Skeletal muscle satellite cell (primary cell): ENCODE data around the gene TMEM88.
A peak's percentile ranks its signal among the peaks of the same experiment; 100 is the strongest.

Source experiments
- H3K27me3 ChIP-seq: 2 replicates; pipeline ENCODE4 v1.7.0; 2013; ENCODE audit warnings: low read length; ENCODE audit not compliant: control insufficient read depth, insufficient read depth
- H3K36me3 ChIP-seq: 2 replicates; pipeline ENCODE4 v1.7.0; 2013; ENCODE audit warnings: mild to moderate bottlenecking, control low read depth, low read length; ENCODE audit not compliant: insufficient read depth
- H3K4me1 ChIP-seq: 2 replicates; pipeline ENCODE4 v1.7.0; 2013; ENCODE audit warnings: low read length; ENCODE audit not compliant: control insufficient read depth, insufficient read depth
- H3K4me2 ChIP-seq: 2 replicates; pipeline ENCODE4 v1.7.0; 2013; ENCODE audit warnings: mild to moderate bottlenecking, low read length
- H3K4me3 ChIP-seq: 2 replicates; pipeline ENCODE4 v1.7.0; 2013; ENCODE audit warnings: low read length
- H3K9ac ChIP-seq: 2 replicates; pipeline ENCODE4 v1.7.0; 2013; ENCODE audit warnings: mild to moderate bottlenecking, low read depth, low read length, moderate library complexity
- H3K9me3 ChIP-seq: replicated peaks from 2 replicates; pipeline ENCODE4 v1.7.0; 2013; ENCODE audit warnings: mild to moderate bottlenecking, control low read depth, low read length

TMEM88 gene

GRCh38 chr17:7833795-7834541, 20.9 kb upstream of the TMEM88 start, which contains the start of gene KDM6B:
KDM6B (plus strand) TSS chr17:7834217; CDS start chr17:7845555, 11,338 bp downstream.
- Histone ChIP-seq H3K9me3 (no peaks in the 10 kb centered on the region), H3K4me3 (peak within 1 kb of the TSS; percentile 86), H3K4me1 (peaks cover 30% of the 10 kb centered on the region), H3K36me3 (no peaks in the 10 kb centered on the region), H3K9ac (peak within 1 kb of the TSS; percentile 85), H3K4me2 (peak within 1 kb of the TSS; percentile 99), H3K27me3 (peaks cover 21% of the 10 kb centered on the region)

GRCh38 chr17:7834542-7834956, 20.3 kb upstream of the TMEM88 start:
- Histone ChIP-seq H3K4me1 (peaks cover 36% of the 10 kb centered on the region), H3K4me3 (peak overlapping the region; percentile 86), H3K4me2 (peak overlapping the region; percentile 99), H3K36me3 (no peaks in the 10 kb centered on the region), H3K27me3 (peaks cover 21% of the 10 kb centered on the region), H3K9me3 (no peaks in the 10 kb centered on the region), H3K9ac (peak overlapping the region; percentile 85)

DNA sequence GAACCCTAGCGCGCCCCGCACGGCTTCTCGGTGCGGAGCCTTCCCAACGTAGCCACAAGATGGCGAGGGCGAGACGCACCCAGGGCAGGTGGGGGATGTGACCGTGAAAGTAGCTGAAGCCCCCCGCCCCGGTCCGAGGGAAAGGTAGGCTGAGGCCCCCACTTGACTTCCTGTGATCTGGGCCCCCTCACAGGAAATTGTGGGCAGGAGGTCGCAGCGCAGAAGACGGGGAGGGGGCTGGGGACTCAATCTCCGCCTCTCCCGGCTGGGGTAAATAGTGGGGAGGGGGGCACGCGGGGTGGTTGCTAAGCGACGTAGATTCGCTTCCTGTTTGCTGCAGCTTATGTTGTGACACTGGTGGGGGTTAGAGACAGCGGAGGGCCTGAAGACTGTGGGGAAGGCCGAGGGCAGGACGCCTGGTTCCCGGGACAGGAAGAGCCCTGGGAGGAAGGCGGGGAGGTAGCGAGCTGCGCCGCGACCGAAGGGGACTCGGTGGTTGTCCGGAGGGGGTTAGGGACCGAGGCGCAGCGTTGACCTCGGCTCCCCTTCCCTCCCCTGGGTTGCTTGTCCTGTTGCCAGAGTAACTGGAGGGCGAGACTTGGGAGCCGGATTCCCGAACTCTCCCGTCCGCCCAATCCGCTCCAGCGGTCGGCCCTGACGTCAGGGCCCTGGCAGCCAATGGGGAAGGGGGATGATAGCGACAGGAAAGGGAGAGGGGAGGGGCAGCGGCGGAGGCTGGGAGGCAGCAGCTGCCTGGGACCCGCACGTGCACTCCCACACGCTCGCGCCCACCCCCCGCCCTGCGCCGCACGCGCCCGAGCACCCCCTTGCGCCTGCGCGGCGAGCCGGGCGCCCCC, 19.7 kb upstream of the TMEM88 start:
- H3K9me3 ChIP-seq: no peaks in the 10 kb centered on the region
- H3K36me3 ChIP-seq: no peaks in the 10 kb centered on the region
- peak overlapping the region; percentile 87 for H3K9ac ChIP-seq
- peaks cover 19% of the 10 kb centered on the region for H3K27me3 ChIP-seq
- peak overlapping the region; percentile 86 for H3K4me3 ChIP-seq
- H3K4me1 ChIP-seq: peaks cover 39% of the 10 kb centered on the region
- peak overlapping the region; percentile 99 for H3K4me2 ChIP-seq

GRCh38 chr17:7835814-7836595, 18.9 kb upstream of the TMEM88 start:
- peaks cover 45% of the 10 kb centered on the region for H3K4me1 ChIP-seq
- no peaks in the 10 kb centered on the region for H3K9me3 ChIP-seq
- no peaks in the 10 kb centered on the region for H3K36me3 ChIP-seq
- H3K4me3 ChIP-seq: peak overlapping the region; percentile 86
- H3K4me2 ChIP-seq: peak overlapping the region; percentile 99
- peak overlapping the region; percentile 87 for H3K9ac ChIP-seq
- peaks cover 10% of the 10 kb centered on the region for H3K27me3 ChIP-seq

DNA sequence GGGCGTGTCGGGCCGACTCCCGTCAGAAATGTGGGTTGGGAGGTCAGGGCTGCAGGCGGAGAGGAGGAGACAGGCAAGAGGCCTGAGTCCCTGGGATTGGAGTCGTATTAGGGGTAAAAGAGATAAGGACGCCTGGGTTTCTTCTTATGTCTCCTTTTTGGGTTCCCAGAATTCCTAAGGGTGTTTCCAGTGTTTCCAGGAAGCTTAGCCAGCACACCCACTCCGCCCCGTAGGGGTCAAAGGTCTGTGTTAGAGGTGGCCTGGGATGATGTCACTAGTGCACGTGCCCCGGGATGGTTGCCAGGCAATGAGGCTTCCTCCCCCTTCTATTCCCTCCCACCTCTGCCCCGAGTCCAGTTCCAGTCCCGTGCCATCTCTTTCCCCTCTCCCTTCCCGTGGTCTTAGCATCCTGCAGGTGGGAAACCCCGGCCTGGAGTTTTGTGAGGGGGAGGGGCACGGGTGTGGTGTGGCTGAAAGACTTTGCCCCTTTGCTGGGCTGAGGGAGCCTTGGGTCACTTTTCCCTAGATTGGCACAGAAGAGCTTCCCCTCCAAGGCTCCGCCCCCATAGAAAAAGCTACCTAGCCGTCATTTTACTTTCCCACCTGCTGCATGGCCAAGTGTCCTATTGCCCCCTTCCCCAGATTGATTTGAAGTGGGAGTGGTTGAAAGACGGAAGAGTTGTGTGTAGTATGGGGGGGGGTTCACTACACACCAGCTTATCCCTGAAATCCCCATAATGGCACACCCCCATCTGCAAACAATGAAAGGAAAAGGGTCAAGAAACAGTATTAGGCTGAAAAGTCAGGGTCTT, 18.1 kb upstream of the TMEM88 start:
- Histone ChIP-seq H3K4me3 (peak overlapping the region; percentile 86), H3K36me3 (no peaks in the 10 kb centered on the region), H3K9ac (peak overlapping the region; percentile 87), H3K4me2 (peak overlapping the region; percentile 99), H3K9me3 (no peaks in the 10 kb centered on the region), H3K27me3 (peaks cover 2% of the 10 kb centered on the region), H3K4me1 (peaks cover 50% of the 10 kb centered on the region)

DNA sequence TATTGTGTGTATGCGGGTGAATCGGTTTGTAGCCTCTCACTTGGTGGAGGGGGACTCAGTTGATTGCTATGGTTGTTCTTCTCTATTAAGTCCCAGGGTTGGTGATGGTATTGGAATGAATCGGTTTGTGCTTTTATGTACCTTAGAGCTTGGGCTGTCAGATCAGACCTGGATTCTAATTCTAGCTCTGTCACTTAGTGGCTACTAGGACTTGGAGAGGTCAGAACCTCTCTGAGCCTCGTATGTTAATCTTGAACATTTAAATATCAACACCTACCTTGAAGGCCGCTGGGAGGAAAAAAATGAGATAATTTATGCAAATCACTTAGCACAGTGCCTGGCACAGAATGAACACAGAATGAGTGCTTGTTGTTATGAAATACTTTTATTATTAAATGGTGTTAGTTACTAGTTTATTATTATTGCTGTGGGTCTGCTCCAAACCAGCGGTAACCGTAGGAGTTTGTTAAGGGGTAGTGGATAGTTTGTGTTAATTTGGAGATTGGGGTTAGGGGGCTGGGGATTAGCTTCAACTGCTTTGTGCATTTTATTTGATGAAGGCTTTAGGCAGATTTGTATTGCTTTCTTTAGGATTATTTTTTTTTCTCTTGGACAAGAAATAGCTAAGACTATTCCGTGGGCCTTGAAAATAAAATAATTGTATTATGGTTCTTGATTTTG, 17.3 kb upstream of the TMEM88 start:
- peaks cover 53% of the 10 kb centered on the region for H3K4me1 ChIP-seq
- H3K27me3 ChIP-seq: no peaks in the 10 kb centered on the region
- H3K36me3 ChIP-seq: no peaks in the 10 kb centered on the region
- no peaks in the 10 kb centered on the region for H3K9me3 ChIP-seq
- peak overlapping the region; percentile 86 for H3K4me3 ChIP-seq
- peak overlapping the region; percentile 99 for H3K4me2 ChIP-seq
- H3K9ac ChIP-seq: peak overlapping the region; percentile 20

DNA sequence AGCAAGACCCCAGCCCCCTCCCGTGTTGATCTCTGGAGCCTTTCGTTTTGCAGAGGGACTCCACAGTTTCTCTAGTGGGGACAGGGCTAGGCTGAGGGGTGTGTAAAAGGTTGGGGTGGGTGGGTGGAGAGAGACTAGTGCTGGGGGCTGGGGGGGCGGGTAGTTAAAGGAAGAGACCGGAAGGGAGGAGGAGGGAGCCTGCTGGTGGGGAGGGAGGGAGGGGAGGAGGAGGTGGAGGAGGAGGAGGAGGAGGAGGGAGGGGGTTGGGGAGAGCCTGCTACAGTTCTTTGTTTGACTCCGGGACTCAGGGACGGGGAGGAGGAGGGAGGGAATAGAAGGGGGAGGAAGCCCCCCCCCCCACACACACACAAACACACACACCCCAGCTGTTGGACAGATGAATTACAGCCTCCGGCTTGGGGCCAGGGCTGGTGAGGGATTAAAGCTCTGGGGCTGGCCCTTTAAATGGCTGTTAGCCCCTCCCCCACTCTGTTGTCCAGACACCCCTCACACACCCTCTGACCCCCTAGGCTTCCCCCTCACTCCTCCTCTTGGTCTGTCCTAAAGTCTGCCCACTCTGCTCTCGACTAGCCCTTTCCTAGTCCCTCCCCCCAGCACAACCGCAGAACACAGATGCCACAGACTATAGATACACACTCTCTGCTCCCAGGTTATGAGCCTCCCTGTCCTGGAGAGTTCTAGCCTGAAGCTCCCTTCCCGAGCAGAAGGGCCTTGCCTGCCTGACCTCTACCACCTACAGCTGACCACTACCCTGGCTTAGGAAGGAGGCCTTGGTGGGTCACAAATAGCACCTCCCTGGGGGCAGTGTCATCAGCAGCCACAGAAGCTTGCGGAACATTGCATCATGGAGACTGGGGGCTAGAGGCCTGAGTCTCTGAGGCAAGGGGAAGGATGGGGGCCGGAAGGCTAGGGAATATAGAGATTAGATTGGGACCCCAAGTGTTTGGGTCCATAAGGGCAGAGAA, 16.5 kb upstream of the TMEM88 start:
- no peaks in the 10 kb centered on the region for H3K9me3 ChIP-seq
- no peaks in the 10 kb centered on the region for H3K36me3 ChIP-seq
- H3K4me3 ChIP-seq: peak overlapping the region; percentile 86
- H3K4me1 ChIP-seq: peaks cover 49% of the 10 kb centered on the region
- H3K27me3 ChIP-seq: no peaks in the 10 kb centered on the region
- H3K9ac ChIP-seq: peak overlapping the region; percentile 36
- H3K4me2 ChIP-seq: peak overlapping the region; percentile 99

GRCh38 chr17:7839190-7839875, 15.5 kb upstream of the TMEM88 start:
- Histone ChIP-seq H3K4me3 (no peak overlapping the region), H3K27me3 (no peaks in the 10 kb centered on the region), H3K4me2 (peak overlapping the region; percentile 76), H3K36me3 (no peaks in the 10 kb centered on the region), H3K9me3 (no peaks in the 10 kb centered on the region), H3K4me1 (peaks cover 46% of the 10 kb centered on the region), H3K9ac (peak overlapping the region; percentile 36)

GRCh38 chr17:7839876-7840261, 15.0 kb upstream of the TMEM88 start:
- no peaks in the 10 kb centered on the region for H3K36me3 ChIP-seq
- H3K9ac ChIP-seq: no peak overlapping the region
- no peaks in the 10 kb centered on the region for H3K9me3 ChIP-seq
- H3K27me3 ChIP-seq: no peaks in the 10 kb centered on the region
- H3K4me2 ChIP-seq: no peak overlapping the region
- peaks cover 47% of the 10 kb centered on the region for H3K4me1 ChIP-seq
- H3K4me3 ChIP-seq: no peak overlapping the region
